SH-SY5Y (cell line): ENCODE data around the gene OOSP4A.

ENCODE experiments used
- GATA2 ChIP-seq: IDR thresholded peaks from 2 replicates; pipeline ENCODE4 v1.6.1; 2011; ENCODE audit warnings: mild to moderate bottlenecking, low read depth, low read length
- GATA3 ChIP-seq: IDR thresholded peaks from 2 replicates; pipeline ENCODE4 v1.6.1; 2011; ENCODE audit warnings: low read depth, mild to moderate bottlenecking, low read length, moderate library complexity

- no peak for TF ChIP-seq GATA2
- no peak for TF ChIP-seq GATA3
Observed at GRCh38 chr11:59999691-60000090, 35.9 kb downstream of the OOSP4A start.
